HepG2 (cell line): Measurements from ENCODE around the gene RIPK3. TPM values are rescaled to one million over a fixed set of nuclear protein-coding genes. Genes with fewer than 3 reads are reported as not detected.

Experiments
- ATAC-seq: fragments of 200-7000 bp; cut with Tn5 transposase; 3 replicates; pipeline ENCODE4 v1.9.1; 2020; ENCODE audit warnings: mild to moderate bottlenecking, moderate library complexity
- BruUV-seq: library from RNA; stranded (reverse); fragments of 400-500 nt; replicated peaks from 2 replicates; lab custom pipeline; 2021; lab: Mats Ljungman, UMichigan
- CTCF ChIA-PET: fragments of 300-600 bp; formaldehyde crosslinking; extraction: SDS; loops from one replicate; lab custom pipeline; 2021; ENCODE audit warnings: low total read pairs, inconsistent platforms, low intra/inter-chr PET ratio; lab: Yijun Ruan, JAX
- POLR2A ChIA-PET: fragments of 350-600 bp; sonication (Branson Sonifier 250); formaldehyde crosslinking; loops from one replicate; lab custom pipeline; 2020; ENCODE audit warnings: antibody characterized with exemption, inconsistent platforms; lab: Yijun Ruan, JAX
- DNase-seq: peaks from one replicate; pipeline ENCODE4 v3.0.0-alpha.2; 2015; ENCODE audit warnings: low spot score
- FAIRE-seq: peaks from 3 replicates; lab custom pipeline; 2011; peaks lifted over from hg19 to GRCh38; lab: Jason Lieb, UNC
- H2AFZ ChIP-seq: one replicate; pipeline ENCODE4 v1.6.1; 2011; ENCODE audit warnings: low read length, inconsistent platforms
- H3K27ac ChIP-seq: fragments of 300-600 bp; 3 replicates; pipeline ENCODE4 v1.8.0; 2011; ENCODE audit warnings: mixed run types, mild to moderate bottlenecking, mixed read lengths, low read length, inconsistent platforms; ENCODE audit not compliant: insufficient read depth; ENCODE audit errors: extremely low read length
- H3K27me3 ChIP-seq, 2 experiments: fragments of 200-600 bp in 1 of 2; 2 replicates in 1 of 2; 3 replicates in 1 of 2; pipeline versions ENCODE4 v1.6.0 to v1.8.0; 2011; ENCODE audit warnings: low read length in 2 of 2, mild to moderate bottlenecking in 2 of 2, moderate library complexity in 2 of 2, inconsistent platforms in 1 of 2; ENCODE audit not compliant: insufficient read depth in 2 of 2, control insufficient read depth in 1 of 2
- H3K36me3 ChIP-seq, 2 experiments: fragments of 200-600 bp in 1 of 2; replicated peaks in 1 of 2; 2 replicates in 1 of 2; 3 replicates in 1 of 2; pipeline versions ENCODE4 v1.5.1 to v1.8.0; 2011; ENCODE audit warnings: low read length in 2 of 2, inconsistent platforms in 1 of 2; ENCODE audit not compliant: insufficient read depth in 2 of 2, control insufficient read depth in 1 of 2
- H3K4me1 ChIP-seq: 2 replicates; pipeline ENCODE4 v1.5.1; 2012; ENCODE audit warnings: low read length, inconsistent platforms; ENCODE audit not compliant: insufficient read depth
- H3K4me2 ChIP-seq: 2 replicates; pipeline ENCODE4 v1.6.0; 2011; ENCODE audit warnings: low read depth, low read length, inconsistent platforms
- H3K4me3 ChIP-seq, 3 experiments: fragments of 200-600 bp in 1 of 3; sonication (generic), shearing (Covaris generic) in 1 of 3; replicated peaks in 1 of 3; 2 replicates each; pipeline ENCODE4 v1.5.1; 2011 to 2016; ENCODE audit warnings: low read length in 3 of 3, inconsistent platforms in 2 of 3, low read depth in 2 of 3, mild to moderate bottlenecking in 2 of 3, control low read depth in 1 of 3, mixed read lengths in 1 of 3; ENCODE audit not compliant: insufficient read depth in 1 of 3
- H3K79me2 ChIP-seq: one replicate; pipeline ENCODE4 v1.6.1; 2011; ENCODE audit warnings: low read length, inconsistent platforms; ENCODE audit not compliant: insufficient read depth
- H3K9ac ChIP-seq: 2 replicates; pipeline ENCODE4 v1.6.0; 2011; ENCODE audit warnings: mild to moderate bottlenecking, low read depth, low read length, inconsistent platforms; ENCODE audit not compliant: insufficient read depth
- H3K9me3 ChIP-seq: 2 replicates; pipeline ENCODE4 v1.5.1; 2012; ENCODE audit warnings: mild to moderate bottlenecking, low read length
- H4K20me1 ChIP-seq: 2 replicates; pipeline ENCODE4 v1.6.0; 2011; ENCODE audit warnings: inconsistent platforms, mild to moderate bottlenecking, low read length, moderate library complexity; ENCODE audit not compliant: insufficient read depth
- ATM ChIP-seq: fragments of 450-650 bp; IDR thresholded peaks from 2 replicates; pipeline ENCODE4 v1.7.1; 2017; ENCODE audit warnings: mild to moderate bottlenecking, borderline replicate concordance
- GATAD1 ChIP-seq: IDR thresholded peaks from 2 replicates; pipeline ENCODE4 v1.6.1; 2016; ENCODE audit warnings: missing genetic modification reagents, missing compliant biosample characterization
- HNRNPK ChIP-seq: fragments of 200-400 bp; formaldehyde crosslinking; IDR thresholded peaks from 2 replicates; pipeline ENCODE4 v1.6.1; 2018; ENCODE audit warnings: low read length, low read depth, moderate library complexity, mild to moderate bottlenecking; ENCODE audit not compliant: poor library complexity, severe bottlenecking
- HNRNPLL ChIP-seq: fragments of 200-400 bp; formaldehyde crosslinking; IDR thresholded peaks from 2 replicates; pipeline ENCODE4 v1.6.1; 2017; ENCODE audit warnings: mild to moderate bottlenecking, low read depth, low read length; ENCODE audit not compliant: poor library complexity, severe bottlenecking
- MAZ ChIP-seq, 2 experiments: sonication (generic) in 1 of 2; formaldehyde crosslinking in 1 of 2; IDR thresholded peaks; 2 replicates each; pipeline versions ENCODE4 v1.5.0 to v1.6.1; 2012 to 2020; ENCODE audit warnings: low read depth in 2 of 2, mild to moderate bottlenecking in 2 of 2, borderline replicate concordance in 1 of 2, improper control_type of control experiment in 1 of 2, low read length in 1 of 2, missing genetic modification reagents in 1 of 2, moderate library complexity in 1 of 2
- MTF1 ChIP-seq: sonication (generic); formaldehyde crosslinking; IDR thresholded peaks from 2 replicates; pipeline ENCODE4 v1.5.0; 2020; ENCODE audit warnings: missing genetic modification reagents
- NR3C1 ChIP-seq: sonication (generic); formaldehyde crosslinking; IDR thresholded peaks from 2 replicates; pipeline ENCODE4 v1.4.0; 2020; ENCODE audit warnings: missing genetic modification reagents
- PCBP2 ChIP-seq: fragments of 200-400 bp; formaldehyde crosslinking; optimal IDR thresholded peaks from 2 replicates; pipeline ENCODE3; 2018; ENCODE audit warnings: low read length, low read depth; ENCODE audit not compliant: poor library complexity, severe bottlenecking
- RARG ChIP-seq: sonication (generic); formaldehyde crosslinking; IDR thresholded peaks from 2 replicates; pipeline ENCODE4 v1.4.0; 2020; ENCODE audit warnings: low read depth, mild to moderate bottlenecking, missing genetic modification reagents
- REXO4 ChIP-seq: sonication (generic); formaldehyde crosslinking; IDR thresholded peaks from 2 replicates; pipeline ENCODE4 v1.8.0; 2022; ENCODE audit warnings: missing genetic modification reagents, mild to moderate bottlenecking, borderline replicate concordance
- RFX5 ChIP-seq: IDR thresholded peaks from 2 replicates; pipeline ENCODE4 v1.6.1; 2011; ENCODE audit warnings: low read depth, low read length, improper control_type of control experiment
- SRSF1 ChIP-seq: fragments of 200-400 bp; formaldehyde crosslinking; optimal IDR thresholded peaks from 2 replicates; pipeline ENCODE3; 2017; ENCODE audit warnings: mild to moderate bottlenecking, low read depth, low read length, moderate library complexity
- SRSF4 ChIP-seq: fragments of 200-400 bp; formaldehyde crosslinking; IDR thresholded peaks from one replicate; pipeline ENCODE4 v1.6.1; 2018; ENCODE audit warnings: mild to moderate bottlenecking, low read depth, low read length, moderate library complexity; ENCODE audit not compliant: poor library complexity, severe bottlenecking
- TAF1 ChIP-seq: sonication (generic); formaldehyde crosslinking; IDR thresholded peaks from 2 replicates; pipeline ENCODE4 v1.4.0; 2020; ENCODE audit warnings: missing genetic modification reagents
- TCF12 ChIP-seq, 2 experiments: fragments of 450-650 bp in 1 of 2; sonication (generic) in 1 of 2; formaldehyde crosslinking in 1 of 2; IDR thresholded peaks; 2 replicates each; pipeline versions ENCODE4 v1.6.1 to v1.8.0; 2017 to 2022; ENCODE audit warnings: antibody characterized with exemption in 1 of 2, mild to moderate bottlenecking in 1 of 2, missing genetic modification reagents in 1 of 2, moderate library complexity in 1 of 2
- ZMYM4 ChIP-seq: sonication (generic); formaldehyde crosslinking; IDR thresholded peaks from 2 replicates; pipeline ENCODE4 v1.8.1; 2023; ENCODE audit warnings: mild to moderate bottlenecking, missing genetic modification reagents
- ZNF451 ChIP-seq: sonication (generic); formaldehyde crosslinking; IDR thresholded peaks from 2 replicates; pipeline ENCODE4 v1.5.0; 2020; ENCODE audit warnings: mild to moderate bottlenecking, missing genetic modification reagents
- ZNF572 ChIP-seq: sonication (generic); formaldehyde crosslinking; IDR thresholded peaks from 2 replicates; pipeline ENCODE4 v1.5.1; 2020; ENCODE audit warnings: mild to moderate bottlenecking, missing genetic modification reagents
- ZNF652 ChIP-seq: IDR thresholded peaks from 2 replicates; pipeline ENCODE4 v1.6.1; 2016; ENCODE audit warnings: low read depth, borderline replicate concordance
- ZNF678 ChIP-seq: sonication (generic); formaldehyde crosslinking; IDR thresholded peaks from 2 replicates; pipeline ENCODE4 v1.4.0; 2020; ENCODE audit warnings: mild to moderate bottlenecking, missing genetic modification reagents
- WGBS: methylation state at CpG from one replicate; pipeline ENCODE4 v1.1.6; 2017; ENCODE audit warnings: low lambda C conversion rate; 5-methylcytosine and 5-hydroxymethylcytosine counted together
- in situ Hi-C: cut with HindIII; loops from 2 replicates; pipeline ENCODE4 v1.10.0; 2017; ENCODE audit warnings: low pct_unique_long_range_greater_than_20kb; ENCODE audit not compliant: extremely low pct_ligation_motif_present
- intact Hi-C: fragments of 100-400 bp; cut with micrococcal nuclease; formaldehyde crosslinking; loops from one replicate; pipeline ENCODE4 v1.10.0; 2022; ENCODE audit not compliant: unreplicated experiment
- polyA plus RNA-seq, 8 experiments: library from polyadenylated mRNA; depleted of rRNA in 3 of 8; stranded (reverse) in 7 of 8; unstranded in 1 of 8; fragments of >200 nt; fragmentation: Illumina TruSeq in 4 of 8; extraction: Trizol in 4 of 8; gene quantifications; 2 replicates each; pipeline versions ENCODE4 v1.2.1 to v1.2.3, GENCODE V29; 2011 to 2016; ENCODE audit warnings: low read depth in 4 of 8, missing spikeins in 1 of 8, mixed read lengths in 1 of 8; ENCODE audit not compliant: insufficient read depth in 1 of 8
- total RNA-seq, 5 experiments: library from RNA; depleted of rRNA; stranded (reverse); fragments of >200 nt; fragmentation: Illumina TruSeq; extraction: Trizol; gene quantifications; 2 replicates each; pipeline ENCODE4 v1.2.3, GENCODE V29; 2016; ENCODE audit warnings: low read depth in 1 of 5

Gene RIPK3
- total and polyA plus RNA-seq, 2 of the 13 experiments (the other 11 are each of a cell fraction or from before 2014, with no cell fraction given): not detected

DNA sequence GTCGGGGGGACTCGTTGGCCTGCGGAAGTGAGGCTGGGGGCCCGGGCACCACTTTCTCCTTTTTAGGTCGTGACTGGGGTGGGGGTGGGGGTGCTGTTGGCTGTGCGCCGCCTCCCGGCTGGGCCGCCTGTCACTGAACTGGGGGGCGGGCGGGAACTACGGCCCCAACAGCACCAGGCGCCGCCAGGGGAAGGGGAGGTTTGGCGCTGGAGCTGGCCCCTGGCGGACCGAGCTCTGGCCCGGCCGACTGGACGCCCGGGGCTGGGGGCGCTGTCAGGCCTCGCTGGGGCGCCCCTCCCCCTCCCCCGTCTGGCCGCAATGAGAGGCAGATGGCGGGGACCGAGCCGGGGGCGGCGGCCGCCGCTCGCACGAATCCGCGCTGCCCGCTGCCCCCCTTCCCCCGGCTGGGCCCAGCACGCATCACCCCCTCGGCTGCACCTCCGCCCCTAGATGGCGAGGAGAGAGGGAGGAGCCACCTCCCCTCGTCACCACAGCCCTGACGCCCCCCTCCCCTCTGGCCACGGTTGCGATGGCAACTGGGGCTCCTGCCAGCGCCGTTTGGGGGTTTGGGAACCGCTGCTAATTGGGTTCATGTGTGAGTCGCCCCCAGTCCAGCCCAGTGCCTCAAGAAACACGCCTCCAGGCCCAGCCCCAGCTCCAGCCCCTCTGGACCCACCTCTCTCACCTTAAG lies 28.9 kb upstream of the RIPK3 start (continued):
- TF ChIP-seq ZNF451 (no peak; the same call in 1 of the 2 replicates), ZNF678 (CRISPR knock-in tag) (0 out of 2 replicates have a peak, but pooled peaks have one; percentile 60), RFX5 (no peak), ZNF652 (CRISPR knock-in tag) (no peak), HNRNPK (peak; percentile 74), RARG (no peak), TAF1 (no peak), SRSF4 (no peak)
- TF ChIP-seq, all 625 proteins: peak for 35

- Histone ChIP-seq H3K36me3 (no peaks in the 10 kb centered on the region), H3K9ac (no peak overlapping the region), H3K9me3 (no peaks in the 10 kb centered on the region), H2AFZ (no peak overlapping the region), H3K4me1 (peaks cover 32% of the 10 kb centered on the region), H3K4me3 (peak overlapping the region in 1 of 3 experiments; percentile 29; a peak in 1 of 6 replicates), H3K27me3 (peaks cover 20 to 55% of the 10 kb centered on the region in 2 experiments), H4K20me1 (no peaks in the 10 kb centered on the region), H3K4me2 (peak overlapping the region; percentile 8; the same call in 1 of the 2 replicates), H3K27ac (no peak overlapping the region), H3K79me2 (no peaks in the 10 kb centered on the region)
- in situ Hi-C loops (loop anchor here (5.0 kb wide), 1 partner anchor 64 kb away; no protein-coding TSS in a partner anchor), intact Hi-C loops (loop anchor here (5.0 kb wide), 1 partner anchor 194 kb away; no protein-coding TSS in a partner anchor)
- no peak for TF ChIP-seq ATM
- TF ChIP-seq ZNF572: 0 out of 2 replicates have a peak, but pooled peaks have one; percentile 11
- TF ChIP-seq REXO4: no peak
- TF ChIP-seq ZMYM4 (CRISPR knock-in tag): no peak
- no peak for TF ChIP-seq MTF1 (CRISPR knock-in tag)
- peak; percentile 81 for TF ChIP-seq SRSF1
- no peak for TF ChIP-seq NR3C1 (CRISPR knock-in tag)
- TF ChIP-seq GATAD1: no peak
- TF ChIP-seq TCF12 (IDR thresholded peaks at IDR 0.05): no peak
- TF ChIP-seq TCF12 (CRISPR knock-in tag; IDR thresholded peaks at IDR 0.05): 0 out of 2 replicates have a peak, but pooled peaks have one; percentile 20
- TF ChIP-seq HNRNPLL: no peak
- peak; percentile 85 for TF ChIP-seq PCBP2
- TF ChIP-seq MAZ (IDR thresholded peaks at IDR 0.05; ENCODE audit: borderline replicate concordance, low read depth, low read length): no peak
- TF ChIP-seq MAZ (CRISPR knock-in tag; IDR thresholded peaks at IDR 0.05; ENCODE audit: low read depth): no peak
- POLR2A ChIA-PET: interaction anchor here (1.0 to 1.4 kb wide), 2 partner anchors 62 to 63 kb away, joined by 3 to 7 read pairs; partner anchors contain the start of genes CBLN3 and KHNYN
- CTCF ChIA-PET: interaction anchor here (3.8 to 7.9 kb wide), 3 partner anchors 35 to 65 kb away, joined by 30 to 295 read pairs (median 72); partner anchors contain the start of genes ADCY4, CBLN3 and KHNYN
- BruUV-seq: no TSS peak
- no peak for FAIRE-seq
- WGBS: 43% methylated on average over 15 of the region's 15 CpGs
- DNase-seq: no peak
- no peak for ATAC-seq
These were observed 28.4 kb upstream of the RIPK3 start for GRCh38 chr14:24368212-24368561.
